NB4 (cell line): ENCODE results near the gene NR1H3.

Experiments
- MYC ChIP-seq: IDR thresholded peaks from 2 replicates; pipeline ENCODE4 v1.6.1; 2011; ENCODE audit warnings: low read depth, low read length
- POLR2A ChIP-seq: IDR thresholded peaks from 2 replicates; pipeline ENCODE4 v1.6.1; 2011; ENCODE audit warnings: mild to moderate bottlenecking; ENCODE audit not compliant: insufficient read length; ENCODE audit errors: extremely low read depth
- TF ChIP-seq, protein P1 (sequence below): IDR thresholded peaks from one replicate; pipeline ENCODE4 v1.5.1; 2012; ENCODE audit warnings: low read depth, low read length
- TF ChIP-seq, protein P2 (sequence below): IDR thresholded peaks from 2 replicates; pipeline ENCODE4 v1.6.1; 2011; ENCODE audit warnings: low read depth, low read length

DNA sequence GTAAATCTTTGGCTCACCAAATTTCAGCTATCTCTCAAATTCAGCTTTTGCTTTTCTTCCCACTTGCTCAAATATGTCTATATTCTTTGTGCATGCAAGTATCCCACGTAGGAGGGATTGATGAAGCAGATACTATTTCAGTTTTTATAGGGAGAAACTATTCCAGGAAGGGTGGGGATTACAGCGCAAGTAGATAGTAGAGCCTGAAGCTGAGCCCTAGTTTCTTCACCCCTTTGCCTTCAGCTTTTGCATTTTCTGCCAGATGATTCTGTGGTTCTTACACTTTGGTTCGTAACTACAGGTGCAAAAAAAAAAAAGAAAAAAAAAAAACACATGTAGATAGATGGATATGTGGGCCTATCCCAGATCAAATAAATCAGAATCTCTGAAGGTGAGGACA is 6.0 kb upstream of the NR1H3 start:
- TF ChIP-seq, protein P1, sequence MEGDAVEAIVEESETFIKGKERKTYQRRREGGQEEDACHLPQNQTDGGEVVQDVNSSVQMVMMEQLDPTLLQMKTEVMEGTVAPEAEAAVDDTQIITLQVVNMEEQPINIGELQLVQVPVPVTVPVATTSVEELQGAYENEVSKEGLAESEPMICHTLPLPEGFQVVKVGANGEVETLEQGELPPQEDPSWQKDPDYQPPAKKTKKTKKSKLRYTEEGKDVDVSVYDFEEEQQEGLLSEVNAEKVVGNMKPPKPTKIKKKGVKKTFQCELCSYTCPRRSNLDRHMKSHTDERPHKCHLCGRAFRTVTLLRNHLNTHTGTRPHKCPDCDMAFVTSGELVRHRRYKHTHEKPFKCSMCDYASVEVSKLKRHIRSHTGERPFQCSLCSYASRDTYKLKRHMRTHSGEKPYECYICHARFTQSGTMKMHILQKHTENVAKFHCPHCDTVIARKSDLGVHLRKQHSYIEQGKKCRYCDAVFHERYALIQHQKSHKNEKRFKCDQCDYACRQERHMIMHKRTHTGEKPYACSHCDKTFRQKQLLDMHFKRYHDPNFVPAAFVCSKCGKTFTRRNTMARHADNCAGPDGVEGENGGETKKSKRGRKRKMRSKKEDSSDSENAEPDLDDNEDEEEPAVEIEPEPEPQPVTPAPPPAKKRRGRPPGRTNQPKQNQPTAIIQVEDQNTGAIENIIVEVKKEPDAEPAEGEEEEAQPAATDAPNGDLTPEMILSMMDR, result no peak
- TF ChIP-seq, protein P2, sequence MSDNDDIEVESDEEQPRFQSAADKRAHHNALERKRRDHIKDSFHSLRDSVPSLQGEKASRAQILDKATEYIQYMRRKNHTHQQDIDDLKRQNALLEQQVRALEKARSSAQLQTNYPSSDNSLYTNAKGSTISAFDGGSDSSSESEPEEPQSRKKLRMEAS, result no peak
- TF ChIP-seq POLR2A (no peak), MYC (no peak)
